LNCAP (cell line): ENCODE results near the gene PRPF8.

Experiments
- CTCF ChIP-seq: fragments of 450-650 bp; IDR thresholded peaks from 2 replicates; pipeline ENCODE4 v1.5.1; 2017; ENCODE audit warnings: mild to moderate bottlenecking

PRPF8 gene

GRCh38 chr17:1684378-1685189 lies at the start of gene PRPF8:
Gene PRPF8, minus strand, starts transcription at chr17:1684867. Its CDS starts 296 bp downstream, at chr17:1684571.
- no peak for TF ChIP-seq CTCF

GRCh38 chr17:1733759-1734158 lies 49.1 kb upstream of the PRPF8 start:
- TF ChIP-seq CTCF, result no peak

GRCh38 chr17:1732833-1733321 lies 48.2 kb upstream of the PRPF8 start:
- TF ChIP-seq CTCF, result no peak

GRCh38 chr17:1732241-1732832 lies 47.7 kb upstream of the PRPF8 start:
- TF ChIP-seq CTCF, result no peak

GRCh38 chr17:1731194-1731506 lies 46.5 kb upstream of the PRPF8 start:
- no peak for TF ChIP-seq CTCF

- no peak for TF ChIP-seq CTCF
These were observed 45.9 kb upstream of the PRPF8 start for GRCh38 chr17:1730326-1731193.

GRCh38 chr17:1729966-1730325 lies 45.3 kb upstream of the PRPF8 start:
- TF ChIP-seq CTCF, result no peak
